PC-3 (cell line): ENCODE results near the gene PPFIA1.

Source experiments
- CTCF ChIP-seq: fragments of 300-600 bp; sonication (generic); conservative IDR thresholded peaks from 2 replicates; pipeline ENCODE4 v1.5.1; 2017; ENCODE audit warnings: antibody characterized with exemption, low read depth, mild to moderate bottlenecking, low read length
- EZH2 ChIP-seq: fragments of 300-600 bp; sonication (generic); IDR thresholded peaks from one replicate; pipeline ENCODE4 v1.6.1; 2017; ENCODE audit warnings: antibody characterized with exemption, mild to moderate bottlenecking, low read length; ENCODE audit not compliant: unreplicated experiment

- no peak for TF ChIP-seq CTCF
- no peak for TF ChIP-seq EZH2
Measured at GRCh38 chr11:70265341-70265740, 5.1 kb upstream of the PPFIA1 start.
